Activated CD8-positive, alpha-beta memory T cell treated with anti-CD3 and anti-CD28 coated beads, Interleukin-2, amount 10 ng/mL, durations not matched to agents 7 days and 5 days (primary cell): ENCODE results near the gene SF3A2. TPM values are rescaled to one million over a fixed set of nuclear protein-coding genes. Genes with fewer than 3 reads are reported as not detected.

Experiments
- ATAC-seq: fragments of 150-1000 bp; cut with Tn5 transposase; one replicate; pipeline ENCODE4 v1.10.0; 2021; ENCODE audit warnings: moderate library complexity
- CTCF ChIA-PET: fragments of 350-600 bp; sonication (Branson Sonifier 250); formaldehyde crosslinking; loops from one replicate; lab custom pipeline; 2021; ENCODE audit warnings: antibody characterized with exemption; lab: Charles Lee
- DNase-seq: peaks from one replicate; pipeline ENCODE4 v3.0.0-alpha.2; 2020
- H3K27ac Mint-ChIP-seq: one replicate; pipeline ENCODE4 v1.8.0; 2021; ENCODE audit warnings: mild to moderate bottlenecking, mixed read lengths
- H3K27me3 Mint-ChIP-seq: one replicate; pipeline ENCODE4 v1.8.0; 2021; ENCODE audit warnings: mixed read lengths
- H3K36me3 Mint-ChIP-seq: one replicate; pipeline ENCODE4 v1.8.0; 2021; ENCODE audit warnings: mild to moderate bottlenecking, mixed read lengths
- H3K4me1 Mint-ChIP-seq: one replicate; pipeline ENCODE4 v1.8.0; 2021; ENCODE audit warnings: mixed read lengths
- H3K4me3 Mint-ChIP-seq: one replicate; pipeline ENCODE4 v1.8.0; 2021; ENCODE audit warnings: mild to moderate bottlenecking, moderate library complexity, mixed read lengths
- H3K9me3 Mint-ChIP-seq: one replicate; pipeline ENCODE4 v1.8.0; 2022; ENCODE audit warnings: low read depth, mixed read lengths
- microRNA-seq: library from miRNA; unstranded; fragments of <30 nt; microRNA quantifications from one replicate; pipeline ENCODE4 v1.2.0, GENCODE V29; 2022
- total RNA-seq, 2 experiments: library from RNA; stranded (reverse); gene quantifications; one replicate each; pipeline ENCODE4 v1.2.3, GENCODE V29; 2021

The SF3A2 gene
- total RNA-seq, 2 experiments from 2014 or later: 167 to 178 TPM

DNA sequence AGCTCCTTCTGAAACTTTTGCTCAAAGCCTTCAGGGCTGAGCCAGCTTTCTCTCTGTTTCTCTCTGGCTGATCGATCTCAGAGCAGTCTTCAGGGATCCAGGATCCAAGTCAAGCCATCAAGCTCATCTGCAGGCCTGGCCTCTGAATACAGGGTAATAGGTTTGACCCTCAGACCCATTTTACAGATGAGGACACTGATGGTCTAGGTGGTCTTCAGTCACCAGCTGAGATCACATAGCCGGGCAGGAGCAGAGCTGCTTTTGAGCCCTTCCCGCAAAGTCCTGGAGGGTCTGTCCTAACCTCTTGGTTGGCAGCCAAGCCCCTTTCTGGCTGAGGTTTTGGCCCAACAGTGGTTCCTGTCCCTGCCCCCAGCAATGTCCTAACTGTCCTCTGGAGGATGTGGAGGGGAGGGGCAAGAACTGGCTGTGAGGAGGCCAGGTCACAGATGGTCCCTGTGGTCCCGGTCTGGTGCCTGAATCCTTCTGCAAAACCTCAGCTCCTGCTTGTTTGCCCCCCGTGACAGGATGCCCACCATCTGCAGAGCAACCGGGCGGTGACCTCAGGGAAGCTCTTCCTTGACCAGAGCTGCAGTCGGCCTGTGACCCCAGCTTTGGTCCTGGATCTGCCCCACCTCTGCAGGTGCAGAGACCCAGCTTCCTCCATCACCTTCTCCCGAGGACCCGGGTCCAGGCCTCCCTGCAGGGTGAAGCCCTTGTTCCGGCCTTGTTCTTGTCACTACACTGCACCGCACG is 51.1 kb downstream of the SF3A2 start:
- no peak for DNase-seq
- peaks cover 9% of the 10 kb centered on the region for H3K27me3 Mint-ChIP-seq
- H3K4me1 Mint-ChIP-seq: peaks cover 25% of the 10 kb centered on the region
- ATAC-seq: no peak
- H3K4me3 Mint-ChIP-seq: no peak overlapping the region
- CTCF ChIA-PET: interaction anchor here (1.0 to 5.6 kb wide), 6 partner anchors 13 to 323 kb away, joined by 3 to 52 read pairs (median 6); partner anchors contain the start of gene PLEKHJ1
- H3K9me3 Mint-ChIP-seq: no peaks in the 10 kb centered on the region
- no peak overlapping the region for H3K27ac Mint-ChIP-seq
- H3K36me3 Mint-ChIP-seq: peaks cover 3% of the 10 kb centered on the region

- DNase-seq (no peak), ATAC-seq (no peak)
- peak overlapping the region; percentile 78 for H3K4me3 Mint-ChIP-seq
- H3K4me1 Mint-ChIP-seq: peaks cover 22% of the 10 kb centered on the region
- peak overlapping the region; percentile 91 for H3K27ac Mint-ChIP-seq
- peaks cover 5% of the 10 kb centered on the region for H3K27me3 Mint-ChIP-seq
- CTCF ChIA-PET: interaction anchor here (1.0 to 5.6 kb wide), 8 partner anchors 14 to 323 kb away, joined by 3 to 52 read pairs (median 6); partner anchors contain the start of gene PLEKHJ1
- no peaks in the 10 kb centered on the region for H3K9me3 Mint-ChIP-seq
- peaks cover 6% of the 10 kb centered on the region for H3K36me3 Mint-ChIP-seq
Measured at GRCh38 chr19:2288338-2288817, 51.8 kb downstream of the SF3A2 start.

GRCh38 chr19:2288818-2289713 is 52.4 kb downstream of the SF3A2 start:
- DNase-seq: no peak
- Mint-ChIP-seq H3K4me3 (peak overlapping the region; percentile 78), H3K4me1 (peaks cover 25% of the 10 kb centered on the region), H3K27ac (peak overlapping the region; percentile 91), H3K27me3 (peaks cover 5% of the 10 kb centered on the region), H3K9me3 (no peaks in the 10 kb centered on the region), H3K36me3 (peaks cover 9% of the 10 kb centered on the region)
- CTCF ChIA-PET: interaction anchor here (1.0 to 5.6 kb wide), 9 partner anchors 9 to 322 kb away, joined by 3 to 52 read pairs (median 6); partner anchors contain the start of gene PLEKHJ1
- peak; percentile 21 for ATAC-seq

DNA sequence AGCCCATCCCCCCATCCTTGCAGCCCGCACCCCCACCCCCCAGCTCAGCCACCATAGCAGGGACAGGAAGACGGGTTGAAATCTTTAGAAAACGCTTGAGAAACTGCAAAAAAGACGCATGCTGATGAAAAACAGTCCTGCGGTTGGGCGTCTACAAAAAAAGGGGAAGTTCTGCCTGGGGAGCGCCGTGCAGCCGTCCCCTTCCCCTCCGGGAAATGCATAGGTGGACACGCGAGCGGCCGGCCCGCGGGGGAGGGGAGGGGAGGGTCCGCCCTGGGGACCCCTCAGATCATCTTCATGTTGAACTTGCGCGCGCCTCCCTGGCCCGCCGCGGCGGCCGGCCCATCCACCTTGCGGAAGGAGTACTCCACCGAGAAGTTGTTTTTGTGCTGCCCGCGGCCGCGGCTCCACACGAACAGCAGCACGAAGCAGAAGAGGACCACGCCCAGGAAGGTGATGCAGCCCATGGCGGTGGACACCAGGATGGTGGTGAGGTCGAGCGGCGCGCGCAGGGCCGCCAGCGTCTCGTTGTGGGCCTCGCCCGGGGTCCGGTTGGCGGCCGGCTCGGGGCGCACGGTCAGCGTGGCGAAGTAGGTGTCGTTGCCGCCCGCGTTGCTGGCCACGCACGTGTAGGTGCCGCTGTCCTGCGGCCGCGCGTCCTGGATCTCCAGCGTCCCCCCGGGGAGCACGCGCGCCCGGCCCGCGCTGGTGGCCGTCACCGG is 53.3 kb downstream of the SF3A2 start:
- ATAC-seq (peak; percentile 78), DNase-seq (peak; percentile 85)
- no peaks in the 10 kb centered on the region for H3K9me3 Mint-ChIP-seq
- H3K27ac Mint-ChIP-seq: peak overlapping the region; percentile 91
- peak overlapping the region; percentile 78 for H3K4me3 Mint-ChIP-seq
- CTCF ChIA-PET: interaction anchor here (1.0 to 5.6 kb wide), 5 partner anchors 10 to 321 kb away, joined by 3 to 52 read pairs (median 6); no protein-coding TSS in a partner anchor
- H3K36me3 Mint-ChIP-seq: peaks cover 9% of the 10 kb centered on the region
- peaks cover 5% of the 10 kb centered on the region for H3K27me3 Mint-ChIP-seq
- peaks cover 25% of the 10 kb centered on the region for H3K4me1 Mint-ChIP-seq

DNA sequence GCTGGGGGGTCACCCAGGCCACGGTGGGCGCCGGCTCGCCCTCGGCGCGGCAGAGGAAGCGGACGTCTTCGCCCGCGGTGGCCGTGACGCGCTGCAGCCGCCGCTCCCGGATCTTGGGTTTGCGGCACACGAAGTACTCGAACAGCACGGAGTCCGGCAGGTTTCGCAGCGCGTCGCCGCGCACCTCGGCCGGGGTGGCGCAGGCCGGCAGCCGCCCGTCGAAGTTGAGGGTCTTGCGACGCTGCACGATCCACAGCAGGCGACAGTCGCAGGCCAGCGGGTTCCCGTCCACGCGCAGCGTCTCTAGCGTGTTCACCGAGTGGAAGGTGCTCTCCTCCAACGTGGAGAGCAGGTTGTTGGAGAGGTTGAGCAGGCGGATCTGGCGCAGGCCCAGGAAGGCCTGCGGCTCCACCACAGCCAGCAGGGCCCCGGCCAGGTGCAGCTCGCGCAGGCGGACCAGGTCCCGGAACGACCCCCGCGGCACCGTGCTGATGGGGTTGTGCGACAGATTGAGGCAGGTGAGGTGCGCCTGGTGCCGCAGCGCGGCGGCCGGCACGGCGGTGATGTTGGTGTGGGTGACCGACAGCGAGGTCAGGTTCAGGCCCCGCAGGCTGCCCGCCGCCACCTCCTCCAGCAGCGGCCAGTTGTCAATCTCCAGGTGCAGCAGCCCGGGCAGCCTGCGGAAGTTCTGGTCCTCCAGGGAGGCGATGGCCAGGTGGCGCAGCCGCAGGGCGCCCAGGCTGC is 54.0 kb downstream of the SF3A2 start:
- H3K27ac Mint-ChIP-seq: peak overlapping the region; percentile 79
- no peaks in the 10 kb centered on the region for H3K9me3 Mint-ChIP-seq
- CTCF ChIA-PET: interaction anchor here (0.6 kb wide), 1 partner anchor 11 kb away, joined by 4 read pairs; no protein-coding TSS in a partner anchor
- peaks cover 25% of the 10 kb centered on the region for H3K4me1 Mint-ChIP-seq
- peak; percentile 44 for ATAC-seq
- peaks cover 5% of the 10 kb centered on the region for H3K27me3 Mint-ChIP-seq
- peaks cover 9% of the 10 kb centered on the region for H3K36me3 Mint-ChIP-seq
- peak overlapping the region; percentile 78 for H3K4me3 Mint-ChIP-seq
- DNase-seq: peak; percentile 58

GRCh38 chr19:2291185-2291751 is 54.6 kb downstream of the SF3A2 start:
- Mint-ChIP-seq H3K36me3 (peaks cover 9% of the 10 kb centered on the region), H3K9me3 (no peaks in the 10 kb centered on the region), H3K4me3 (peak overlapping the region; percentile 78), H3K4me1 (peaks cover 25% of the 10 kb centered on the region), H3K27ac (no peak overlapping the region), H3K27me3 (peaks cover 5% of the 10 kb centered on the region)
- no peak for DNase-seq
- CTCF ChIA-PET: interaction anchor here (0.6 to 1.2 kb wide), 3 partner anchors 12 to 186 kb away, joined by 3 to 4 read pairs (median 3); no protein-coding TSS in a partner anchor
- no peak for ATAC-seq

DNA sequence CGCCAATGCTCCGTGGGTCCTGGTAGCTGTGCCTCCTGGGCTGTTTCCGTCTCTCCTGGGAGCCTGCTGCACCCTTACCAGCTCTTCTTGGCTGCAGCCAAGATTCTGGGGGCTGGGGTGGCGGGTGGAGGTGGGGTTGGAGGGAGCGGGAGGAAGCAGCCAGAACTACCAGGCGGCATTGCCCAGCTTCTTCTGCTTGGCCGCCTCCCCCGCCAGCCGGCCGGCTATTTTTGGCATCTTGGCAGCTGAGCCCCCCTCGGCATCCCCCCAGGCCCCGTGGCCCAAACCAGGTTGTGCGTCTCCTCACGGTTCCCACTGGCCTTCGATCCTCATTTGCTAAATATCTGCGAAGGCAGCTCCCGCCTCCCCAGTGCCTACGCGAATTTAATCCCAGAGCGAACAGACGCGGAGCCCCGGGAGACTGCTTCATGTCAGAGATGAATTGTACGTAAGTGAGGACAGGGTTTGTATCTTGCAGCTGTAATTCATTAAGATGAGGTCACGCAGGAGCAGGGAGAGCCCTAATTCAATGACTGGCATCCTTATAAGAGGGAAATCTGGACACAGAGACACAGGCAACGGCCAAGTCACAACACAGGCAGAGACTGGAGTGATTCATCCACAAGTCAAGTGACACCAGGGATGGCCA is 58.2 kb downstream of the SF3A2 start:
- Mint-ChIP-seq H3K9me3 (no peaks in the 10 kb centered on the region), H3K27ac (no peak overlapping the region)
- CTCF ChIA-PET: interaction anchor here (0.9 to 1.8 kb wide), 2 partner anchors 16 to 21 kb away, joined by 3 to 6 read pairs; no protein-coding TSS in a partner anchor

DNA sequence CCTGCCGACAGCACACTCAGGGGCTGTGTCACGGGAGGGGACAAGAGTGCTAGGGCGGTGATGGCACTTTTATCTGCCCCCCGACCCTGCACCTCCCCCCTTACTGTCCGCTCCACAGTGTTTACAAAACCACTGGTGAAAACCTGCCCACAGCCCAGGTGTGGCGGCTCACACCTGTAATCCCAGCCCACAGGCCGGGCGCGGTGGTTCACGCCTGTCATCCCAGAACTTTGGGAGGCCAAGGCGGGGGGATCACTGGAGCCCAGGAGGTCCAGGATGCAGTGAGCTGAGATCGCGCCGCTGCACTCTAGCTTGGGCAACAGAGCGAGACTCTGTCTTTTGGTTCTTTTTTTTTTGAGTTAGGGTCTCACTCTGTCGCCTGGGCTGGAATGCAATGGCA is 59.5 kb downstream of the SF3A2 start:
- peaks cover under 1% of the 10 kb centered on the region for H3K27me3 Mint-ChIP-seq
- no peaks in the 10 kb centered on the region for H3K9me3 Mint-ChIP-seq
- CTCF ChIA-PET: no interaction called here
- H3K4me3 Mint-ChIP-seq: no peak overlapping the region
- peaks cover 3% of the 10 kb centered on the region for H3K4me1 Mint-ChIP-seq
- no peak overlapping the region for H3K27ac Mint-ChIP-seq
- DNase-seq (no peak), ATAC-seq (no peak)
- H3K36me3 Mint-ChIP-seq: peaks cover 9% of the 10 kb centered on the region

More for the DNA sequence above, 58.2 kb downstream of the SF3A2 start:
- Mint-ChIP-seq H3K4me3 (no peak overlapping the region), H3K4me1 (peaks cover 10% of the 10 kb centered on the region), H3K36me3 (peaks cover 9% of the 10 kb centered on the region), H3K27me3 (no peaks in the 10 kb centered on the region)
- no peak for ATAC-seq
- no peak for DNase-seq

Small RNA genes within 50 kb of the gene (microRNA-seq; reads per million reads assigned to microRNA genes)
- 4.3 reads per million, percentile 5 among the genes with 10 or more reads in this experiment for gene MIR1227
- not detected for gene MIR4321

Other genes with a start within 250 kb of the SF3A2 start
- gene BTBD2, start 221.1 kb upstream of the SF3A2 start, total RNA-seq: 10 to 100 TPM; 37.4 to 52.7 TPM
- gene MKNK2, start 185.6 kb upstream of the SF3A2 start, total RNA-seq: 100 to 1,000 TPM; 196 to 201 TPM
- 100 to 1,000 TPM; 200 to 202 TPM for gene MOB3A, start 140.5 kb upstream of the SF3A2 start, total RNA-seq
- 10 to 100 TPM in 1 of 2 experiments, 1 to 10 TPM in 1; 7.2 to 10.1 TPM for gene IZUMO4, start 139.9 kb upstream of the SF3A2 start, total RNA-seq
- gene AP3D1, start 85.3 kb upstream of the SF3A2 start, total RNA-seq: 100 to 1,000 TPM; 110 to 127 TPM
- 100 to 1,000 TPM in 1 of 2 experiments, 10 to 100 TPM in 1; 99.9 to 105 TPM for gene DOT1L, start 72.9 kb upstream of the SF3A2 start, total RNA-seq
- 10 to 100 TPM; 78.3 to 80.8 TPM for gene PLEKHJ1, start 495 bp upstream of the SF3A2 start, total RNA-seq
- gene AMH, start 12.5 kb downstream of the SF3A2 start, total RNA-seq: 1 to 10 TPM; 5.1 to 6.0 TPM
- 1 to 10 TPM in 1 of 2 experiments, not detected in 1; 1.0 TPM for gene JSRP1, start 19.6 kb downstream of the SF3A2 start, total RNA-seq
- under 1 TPM in 1 of 2 experiments, not detected in 1; 0.54 TPM for gene PEAK3, start 45.4 kb downstream of the SF3A2 start, total RNA-seq
- under 1 TPM; 0.32 to 0.40 TPM for gene LINGO3, start 71.3 kb downstream of the SF3A2 start, total RNA-seq
- 100 to 1,000 TPM; 135 TPM for gene LSM7, start 91.8 kb downstream of the SF3A2 start, total RNA-seq
- gene SPPL2B, start 91.9 kb downstream of the SF3A2 start, total RNA-seq: 10 to 100 TPM; 63.2 to 72.4 TPM
- not detected for gene TMPRSS9, start 123.4 kb downstream of the SF3A2 start, total RNA-seq
- 10 to 100 TPM; 66.4 to 91.9 TPM for gene TIMM13, start 190.8 kb downstream of the SF3A2 start, total RNA-seq
- gene LMNB2, start 220.1 kb downstream of the SF3A2 start, total RNA-seq: 100 to 1,000 TPM; 123 to 128 TPM
- 10 to 100 TPM; 63.4 to 79.4 TPM for gene GADD45B, start 239.3 kb downstream of the SF3A2 start, total RNA-seq